GM23338 (cell line): ENCODE results near the gene TAOK1. TPM values are rescaled to one million over a fixed set of nuclear protein-coding genes. Genes with fewer than 3 reads are reported as not detected.

Experiments
- ATAC-seq: fragments of 200-7000 bp; cut with Tn5 transposase; 3 replicates; pipeline ENCODE4 v1.9.1; 2020
- DNase-seq: peaks from one replicate; pipeline ENCODE4 v3.0.0-alpha.2; 2015; ENCODE audit warnings: low spot score
- H2AFZ ChIP-seq: fragments of 200-600 bp; sonication (generic); 2 replicates; pipeline ENCODE4 v1.8.0; 2016; ENCODE audit warnings: antibody characterized with exemption, mild to moderate bottlenecking, moderate library complexity
- H3F3A ChIP-seq: fragments of 200-600 bp; sonication (generic); replicated peaks from 2 replicates; pipeline ENCODE4 v1.8.0; 2017; ENCODE audit warnings: antibody characterized with exemption, mixed run types, low read depth
- H3K27ac ChIP-seq: fragments of 200-600 bp; sonication (generic); 2 replicates; pipeline ENCODE4 v1.6.1; 2016; ENCODE audit warnings: low read depth
- H3K27me3 ChIP-seq: fragments of 200-600 bp; sonication (generic); 2 replicates; pipeline ENCODE4 v1.8.0; 2016; ENCODE audit warnings: mild to moderate bottlenecking, mixed run types, moderate library complexity; ENCODE audit not compliant: insufficient read depth
- H3K36me3 ChIP-seq: fragments of 200-600 bp; sonication (generic); 2 replicates; pipeline ENCODE4 v1.8.0; 2016; ENCODE audit warnings: mild to moderate bottlenecking; ENCODE audit not compliant: insufficient read depth
- H3K4me1 ChIP-seq: fragments of 200-600 bp; sonication (generic); 2 replicates; pipeline ENCODE4 v1.8.0; 2016; ENCODE audit warnings: mild to moderate bottlenecking, moderate library complexity; ENCODE audit not compliant: insufficient read depth
- H3K4me2 ChIP-seq: fragments of 200-600 bp; sonication (generic); 2 replicates; pipeline ENCODE4 v1.7.1; 2017; ENCODE audit warnings: mixed run types
- H3K4me3 ChIP-seq: fragments of 200-600 bp; sonication (generic); 2 replicates; pipeline ENCODE4 v1.6.1; 2016; ENCODE audit warnings: mixed run types
- H3K79me2 ChIP-seq: fragments of 200-600 bp; sonication (generic); replicated peaks from 2 replicates; pipeline ENCODE4 v1.8.0; 2017; ENCODE audit warnings: mild to moderate bottlenecking; ENCODE audit not compliant: insufficient read depth
- H3K9me2 ChIP-seq: fragments of 200-600 bp; sonication (generic); 2 replicates; pipeline ENCODE4 v1.8.0; 2017; ENCODE audit not compliant: insufficient read depth
- H4K20me1 ChIP-seq: fragments of 200-600 bp; sonication (generic); replicated peaks from 2 replicates; pipeline ENCODE4 v1.8.0; 2017; ENCODE audit warnings: mild to moderate bottlenecking; ENCODE audit not compliant: insufficient read depth
- H3K27ac Mint-ChIP-seq: 2 replicates; pipeline ENCODE4 v1.8.0; 2020; ENCODE audit warnings: inconsistent platforms, mild to moderate bottlenecking, moderate library complexity, mixed read lengths
- H3K27me3 Mint-ChIP-seq: 3 replicates; pipeline ENCODE4 v1.8.0; 2022; ENCODE audit warnings: low read depth, mild to moderate bottlenecking, moderate library complexity, mixed read lengths, inconsistent platforms; ENCODE audit not compliant: insufficient read depth, poor library complexity
- H3K36me3 Mint-ChIP-seq: 3 replicates; pipeline ENCODE4 v1.8.0; 2021; ENCODE audit warnings: low read depth, mild to moderate bottlenecking, inconsistent platforms, moderate library complexity, mixed read lengths
- H3K4me1 Mint-ChIP-seq: 3 replicates; pipeline ENCODE4 v1.8.0; 2020; ENCODE audit warnings: mild to moderate bottlenecking, inconsistent platforms, mixed read lengths
- H3K4me3 Mint-ChIP-seq: 3 replicates; pipeline ENCODE4 v1.8.0; 2021; ENCODE audit warnings: moderate library complexity, mild to moderate bottlenecking, inconsistent platforms, mixed read lengths
- H3K9me3 Mint-ChIP-seq: 3 replicates; pipeline ENCODE4 v1.8.0; 2020; ENCODE audit warnings: moderate library complexity, mild to moderate bottlenecking, inconsistent platforms, mixed read lengths
- EZH2phosphoT487 ChIP-seq: fragments of 200-600 bp; sonication (generic); IDR thresholded peaks from one replicate; pipeline ENCODE4 v1.8.1; 2018; ENCODE audit warnings: antibody characterized with exemption; ENCODE audit not compliant: unreplicated experiment
- NANOG ChIP-seq: IDR thresholded peaks from 2 replicates; pipeline ENCODE4 v1.6.1; 2016; ENCODE audit warnings: antibody characterized with exemption, borderline replicate concordance
- POLR2AphosphoS5 ChIP-seq: IDR thresholded peaks from 2 replicates; pipeline ENCODE4 v1.6.1; 2016; ENCODE audit warnings: antibody characterized with exemption, low read depth
- ZNF114 ChIP-seq: fragments of 250-450 bp; sonication (Bioruptor Pico); IDR thresholded peaks from 2 replicates; pipeline ENCODE4 v1.5.0; 2020; ENCODE audit warnings: mild to moderate bottlenecking, moderate library complexity
- ZNF331 ChIP-seq: fragments of 250-450 bp; sonication (Bioruptor Pico); IDR thresholded peaks from 2 replicates; pipeline ENCODE4 v1.5.0; 2020; ENCODE audit warnings: low read depth, mild to moderate bottlenecking, moderate library complexity
- polyA plus RNA-seq: library from polyadenylated mRNA; unstranded; fragments of >200 nt; fragmentation: Nextera tagmentation; extraction: Ambion mirVana; gene quantifications from 2 replicates; pipeline ENCODE4 v1.2.1, GENCODE V29; 2016
- total RNA-seq: library from RNA; depleted of rRNA; stranded (reverse); fragments of >200 nt; shearing (Covaris generic); gene quantifications from 2 replicates; pipeline ENCODE4 v1.2.3, GENCODE V29; 2014
- TF ChIP-seq, protein P1 (sequence below), 2 experiments: fragments of 200-600 bp in 1 of 2; sonication (generic) in 1 of 2; conservative IDR thresholded peaks; 2 replicates each; pipeline versions ENCODE4 v1.5.1 to v1.6.1; 2016 to 2017; ENCODE audit warnings: antibody characterized with exemption in 2 of 2, low read depth in 2 of 2, mild to moderate bottlenecking in 2 of 2, moderate library complexity in 1 of 2
- TF ChIP-seq, protein P2 (sequence below): IDR thresholded peaks from one replicate; pipeline ENCODE4 v1.6.1; 2018; ENCODE audit warnings: antibody characterized with exemption; ENCODE audit not compliant: unreplicated experiment
- TF ChIP-seq, protein P3 (sequence below): IDR thresholded peaks from 2 replicates; pipeline ENCODE4 v1.6.1; 2016; ENCODE audit warnings: antibody characterized with exemption

The TAOK1 gene
- total and polyA plus RNA-seq, 2 experiments from 2014 or later: 19.4 to 69.8 TPM

DNA sequence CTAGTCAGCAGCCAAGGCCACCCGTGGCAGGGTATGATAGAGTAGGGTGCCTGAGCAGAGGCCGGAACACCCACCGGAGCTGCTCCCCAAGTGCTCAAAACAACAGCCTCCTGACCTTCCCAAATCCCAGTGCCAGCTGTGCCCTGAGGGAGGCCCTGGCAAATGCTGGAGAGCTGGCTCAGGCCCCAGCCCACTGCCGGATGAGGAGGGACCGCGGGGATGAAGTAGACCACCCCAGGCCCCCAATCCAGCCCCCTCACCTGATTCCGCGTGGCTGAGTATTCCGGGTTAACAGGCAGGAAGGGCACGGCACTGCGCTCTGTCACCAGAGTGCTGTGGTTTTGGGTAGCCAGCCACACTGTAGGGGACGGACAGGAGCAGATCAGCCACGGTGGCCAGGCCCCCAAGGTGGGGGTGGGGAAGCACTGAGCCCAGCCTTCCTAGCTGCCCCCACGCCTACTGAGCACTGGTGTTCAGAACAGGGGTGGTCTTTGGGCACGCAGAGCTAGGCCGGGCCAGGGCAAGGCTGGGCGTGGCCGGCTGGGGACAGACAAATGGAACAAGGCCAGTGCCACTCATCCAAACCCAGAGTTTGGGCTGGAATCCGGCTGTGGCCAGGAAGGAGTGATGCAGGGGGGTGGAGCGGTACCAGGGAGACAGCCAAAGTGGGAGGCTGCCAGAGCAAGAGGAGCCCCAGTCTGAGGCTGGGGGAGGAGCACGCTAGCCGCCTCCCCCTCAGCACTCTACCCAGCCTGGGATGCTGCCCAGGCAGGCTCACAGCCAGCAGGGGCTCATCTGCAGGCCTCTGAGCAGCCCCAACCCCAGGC lies 187.4 kb downstream of the TAOK1 start (continued):
- TF ChIP-seq, protein P1, sequence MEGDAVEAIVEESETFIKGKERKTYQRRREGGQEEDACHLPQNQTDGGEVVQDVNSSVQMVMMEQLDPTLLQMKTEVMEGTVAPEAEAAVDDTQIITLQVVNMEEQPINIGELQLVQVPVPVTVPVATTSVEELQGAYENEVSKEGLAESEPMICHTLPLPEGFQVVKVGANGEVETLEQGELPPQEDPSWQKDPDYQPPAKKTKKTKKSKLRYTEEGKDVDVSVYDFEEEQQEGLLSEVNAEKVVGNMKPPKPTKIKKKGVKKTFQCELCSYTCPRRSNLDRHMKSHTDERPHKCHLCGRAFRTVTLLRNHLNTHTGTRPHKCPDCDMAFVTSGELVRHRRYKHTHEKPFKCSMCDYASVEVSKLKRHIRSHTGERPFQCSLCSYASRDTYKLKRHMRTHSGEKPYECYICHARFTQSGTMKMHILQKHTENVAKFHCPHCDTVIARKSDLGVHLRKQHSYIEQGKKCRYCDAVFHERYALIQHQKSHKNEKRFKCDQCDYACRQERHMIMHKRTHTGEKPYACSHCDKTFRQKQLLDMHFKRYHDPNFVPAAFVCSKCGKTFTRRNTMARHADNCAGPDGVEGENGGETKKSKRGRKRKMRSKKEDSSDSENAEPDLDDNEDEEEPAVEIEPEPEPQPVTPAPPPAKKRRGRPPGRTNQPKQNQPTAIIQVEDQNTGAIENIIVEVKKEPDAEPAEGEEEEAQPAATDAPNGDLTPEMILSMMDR (conservative IDR thresholded peaks at IDR 0.05; ENCODE audit: low read depth in 2 of 2): no peak
- TF ChIP-seq POLR2AphosphoS5 (no peak), NANOG (no peak), EZH2phosphoT487 (no peak)
- TF ChIP-seq, protein P2, sequence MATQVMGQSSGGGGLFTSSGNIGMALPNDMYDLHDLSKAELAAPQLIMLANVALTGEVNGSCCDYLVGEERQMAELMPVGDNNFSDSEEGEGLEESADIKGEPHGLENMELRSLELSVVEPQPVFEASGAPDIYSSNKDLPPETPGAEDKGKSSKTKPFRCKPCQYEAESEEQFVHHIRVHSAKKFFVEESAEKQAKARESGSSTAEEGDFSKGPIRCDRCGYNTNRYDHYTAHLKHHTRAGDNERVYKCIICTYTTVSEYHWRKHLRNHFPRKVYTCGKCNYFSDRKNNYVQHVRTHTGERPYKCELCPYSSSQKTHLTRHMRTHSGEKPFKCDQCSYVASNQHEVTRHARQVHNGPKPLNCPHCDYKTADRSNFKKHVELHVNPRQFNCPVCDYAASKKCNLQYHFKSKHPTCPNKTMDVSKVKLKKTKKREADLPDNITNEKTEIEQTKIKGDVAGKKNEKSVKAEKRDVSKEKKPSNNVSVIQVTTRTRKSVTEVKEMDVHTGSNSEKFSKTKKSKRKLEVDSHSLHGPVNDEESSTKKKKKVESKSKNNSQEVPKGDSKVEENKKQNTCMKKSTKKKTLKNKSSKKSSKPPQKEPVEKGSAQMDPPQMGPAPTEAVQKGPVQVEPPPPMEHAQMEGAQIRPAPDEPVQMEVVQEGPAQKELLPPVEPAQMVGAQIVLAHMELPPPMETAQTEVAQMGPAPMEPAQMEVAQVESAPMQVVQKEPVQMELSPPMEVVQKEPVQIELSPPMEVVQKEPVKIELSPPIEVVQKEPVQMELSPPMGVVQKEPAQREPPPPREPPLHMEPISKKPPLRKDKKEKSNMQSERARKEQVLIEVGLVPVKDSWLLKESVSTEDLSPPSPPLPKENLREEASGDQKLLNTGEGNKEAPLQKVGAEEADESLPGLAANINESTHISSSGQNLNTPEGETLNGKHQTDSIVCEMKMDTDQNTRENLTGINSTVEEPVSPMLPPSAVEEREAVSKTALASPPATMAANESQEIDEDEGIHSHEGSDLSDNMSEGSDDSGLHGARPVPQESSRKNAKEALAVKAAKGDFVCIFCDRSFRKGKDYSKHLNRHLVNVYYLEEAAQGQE: no peak
- TF ChIP-seq, protein P3, sequence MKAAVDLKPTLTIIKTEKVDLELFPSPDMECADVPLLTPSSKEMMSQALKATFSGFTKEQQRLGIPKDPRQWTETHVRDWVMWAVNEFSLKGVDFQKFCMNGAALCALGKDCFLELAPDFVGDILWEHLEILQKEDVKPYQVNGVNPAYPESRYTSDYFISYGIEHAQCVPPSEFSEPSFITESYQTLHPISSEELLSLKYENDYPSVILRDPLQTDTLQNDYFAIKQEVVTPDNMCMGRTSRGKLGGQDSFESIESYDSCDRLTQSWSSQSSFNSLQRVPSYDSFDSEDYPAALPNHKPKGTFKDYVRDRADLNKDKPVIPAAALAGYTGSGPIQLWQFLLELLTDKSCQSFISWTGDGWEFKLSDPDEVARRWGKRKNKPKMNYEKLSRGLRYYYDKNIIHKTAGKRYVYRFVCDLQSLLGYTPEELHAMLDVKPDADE: no peak

DNA sequence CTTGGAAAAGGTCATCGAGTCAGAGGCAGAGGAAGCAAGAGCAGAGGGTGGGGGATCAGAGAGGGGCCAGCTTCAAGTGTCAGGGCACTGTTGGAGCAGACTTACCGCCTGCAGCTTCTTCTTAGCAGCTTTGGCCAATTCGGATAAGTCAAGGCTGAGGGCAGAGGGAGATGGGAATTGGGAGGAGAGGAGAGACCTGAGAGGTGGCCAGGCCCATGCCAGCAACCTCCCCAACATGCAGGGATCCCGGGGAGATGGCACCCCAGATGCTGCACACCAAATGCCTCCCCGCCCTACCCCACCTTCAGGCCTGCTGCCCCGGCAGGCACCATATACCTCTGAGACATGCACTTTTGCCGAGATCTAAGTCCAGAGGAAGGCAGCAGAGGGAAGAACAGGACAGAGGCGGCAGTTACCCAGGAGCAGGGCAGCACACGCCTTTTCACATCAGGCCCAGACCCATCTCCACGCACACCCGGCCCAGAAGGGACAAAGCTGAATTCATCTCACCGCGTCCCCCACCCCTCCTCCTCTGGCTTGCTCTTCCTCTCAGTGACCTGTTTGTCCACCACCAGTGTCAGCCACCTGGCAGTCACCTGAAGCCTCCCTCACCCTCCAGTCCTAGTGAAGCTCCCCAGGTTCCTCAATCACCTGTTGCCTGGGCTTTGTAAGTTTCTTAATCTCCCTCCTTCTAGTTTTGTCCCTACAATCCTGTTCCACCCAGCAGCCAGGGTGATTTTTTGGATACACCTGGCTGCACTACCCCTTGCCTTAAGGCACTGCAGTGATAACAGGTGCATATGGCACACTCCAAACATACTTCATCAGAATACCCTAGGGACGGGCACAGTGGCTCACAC lies 188.7 kb downstream of the TAOK1 start:
- H3K4me3 Mint-ChIP-seq: no peak overlapping the region; the same call in 2 of the 3 replicates
- no peaks in the 10 kb centered on the region; the same call in 1 of the 2 replicates for H3K36me3 ChIP-seq
- H3K27ac ChIP-seq: no peak overlapping the region
- TF ChIP-seq, protein P3: no peak
- TF ChIP-seq, protein P2: no peak
- TF ChIP-seq ZNF331 (CRISPR knock-in tag): no peak
- no peak for TF ChIP-seq ZNF114

More for the DNA sequence above, 188.7 kb downstream of the TAOK1 start:
- Histone ChIP-seq H3K9me2 (no peaks in the 10 kb centered on the region), H3K27me3 (no peaks in the 10 kb centered on the region), H3K4me3 (no peak overlapping the region), H3K4me1 (peaks cover 6% of the 10 kb centered on the region; the same call in 1 of the 2 replicates), H4K20me1 (peaks cover 4% of the 10 kb centered on the region; the same call in 1 of the 2 replicates), H2AFZ (no peak overlapping the region), H3F3A (0 out of 2 replicates have a peak, but pooled peaks cover 9% of the 10 kb centered on the region), H3K79me2 (no peaks in the 10 kb centered on the region), H3K4me2 (no peak overlapping the region)
- H3K9me3 Mint-ChIP-seq: no peaks in the 10 kb centered on the region
- no peak overlapping the region for H3K27ac Mint-ChIP-seq
- H3K36me3 Mint-ChIP-seq: peaks cover 37% of the 10 kb centered on the region
- ATAC-seq (no peak), DNase-seq (no peak)
- peaks cover 6% of the 10 kb centered on the region for H3K27me3 Mint-ChIP-seq
- peaks cover 9% of the 10 kb centered on the region; the same call in 2 of the 3 replicates for H3K4me1 Mint-ChIP-seq
